Tibial nerve (tissue), 4 donors: ENCODE measurements around the gene RNF128. TPM values are rescaled to one million over a fixed set of nuclear protein-coding genes. Genes with fewer than 3 reads are reported as not detected.

Experiments
- DNase-seq, 2 donors: peaks; one replicate each; pipeline ENCODE4 v3.0.0-alpha.2; 2019; ENCODE audit warnings: low spot score in 2 of 2
- H3K27ac ChIP-seq, 4 donors: fragments of 200-600 bp; sonication (generic) in 3 of 4; one replicate each; pipeline ENCODE4 v1.5.1; 2017 to 2019; ENCODE audit warnings: mild to moderate bottlenecking in 1 of 4
- H3K27me3 ChIP-seq, 2 donors: fragments of 200-600 bp; sonication (generic) in 1 of 2; one replicate each; pipeline versions ENCODE4 v1.5.1 to v1.6.0; 2017 to 2019
- H3K36me3 ChIP-seq, 3 donors: fragments of 200-600 bp; sonication (generic); one replicate each; pipeline ENCODE4 v1.5.1; 2018 to 2019
- H3K4me1 ChIP-seq, 4 donors: fragments of 200-600 bp; sonication (generic) in 3 of 4; one replicate each; pipeline ENCODE4 v1.5.1; 2017 to 2019
- H3K4me3 ChIP-seq, 4 donors: fragments of 200-600 bp; sonication (generic) in 3 of 4; one replicate each; pipeline ENCODE4 v1.5.1; 2017 to 2019; ENCODE audit warnings: mild to moderate bottlenecking in 1 of 4, moderate library complexity in 1 of 4
- H3K9me3 ChIP-seq, 4 donors: fragments of 200-600 bp; sonication (generic) in 3 of 4; one replicate each; pipeline ENCODE4 v1.5.1; 2017 to 2019
- EP300 ChIP-seq, 2 donors: sonication (generic); formaldehyde crosslinking; IDR thresholded peaks; one replicate each; pipeline ENCODE4 v1.6.1; 2017; ENCODE audit warnings: antibody characterized with exemption in 2 of 2, mild to moderate bottlenecking in 1 of 2
- POLR2A ChIP-seq, 2 donors: fragments of 450-650 bp; IDR thresholded peaks; one replicate each; pipeline ENCODE4 v1.6.1; 2017; ENCODE audit warnings: antibody characterized with exemption in 2 of 2, mild to moderate bottlenecking in 2 of 2, moderate library complexity in 2 of 2
- WGBS, 2 donors: methylation state at CpG; one replicate each; pipeline ENCODE4 v1.1.5; 2018; 5-methylcytosine and 5-hydroxymethylcytosine counted together
- total RNA-seq, 4 donors: library from RNA; depleted of rRNA; stranded (reverse); fragments of >200 nt; gene quantifications; one replicate each; pipeline ENCODE4 v1.1.0, GENCODE V29; 2016
- TF ChIP-seq, protein P1 (sequence below), 5 experiments: fragments of 200-600 bp in 3 of 5; fragments of 450-650 bp in 2 of 5; sonication (generic) in 3 of 5; IDR thresholded peaks; one replicate each; pipeline ENCODE4 v1.5.1; 2016 to 2019; ENCODE audit warnings: antibody characterized with exemption in 5 of 5, mild to moderate bottlenecking in 3 of 5, moderate library complexity in 2 of 5

The RNF128 gene
- total RNA-seq, 4 donors from 2014 or later: 0.20 to 5.0 (median 1.1) TPM

- peaks cover 0 to 57% of the 10 kb centered on the region in 2 donors for H3K27me3 ChIP-seq
- H3K36me3 ChIP-seq: no peaks in the 10 kb centered on the region
- H3K27ac ChIP-seq: no peak overlapping the region
- no peak overlapping the region for H3K4me3 ChIP-seq
- WGBS, 2 donors: 69 to 87% methylated on average over 2 of the region's 2 CpGs
- H3K9me3 ChIP-seq: no peaks in the 10 kb centered on the region
- TF ChIP-seq, protein P1, sequence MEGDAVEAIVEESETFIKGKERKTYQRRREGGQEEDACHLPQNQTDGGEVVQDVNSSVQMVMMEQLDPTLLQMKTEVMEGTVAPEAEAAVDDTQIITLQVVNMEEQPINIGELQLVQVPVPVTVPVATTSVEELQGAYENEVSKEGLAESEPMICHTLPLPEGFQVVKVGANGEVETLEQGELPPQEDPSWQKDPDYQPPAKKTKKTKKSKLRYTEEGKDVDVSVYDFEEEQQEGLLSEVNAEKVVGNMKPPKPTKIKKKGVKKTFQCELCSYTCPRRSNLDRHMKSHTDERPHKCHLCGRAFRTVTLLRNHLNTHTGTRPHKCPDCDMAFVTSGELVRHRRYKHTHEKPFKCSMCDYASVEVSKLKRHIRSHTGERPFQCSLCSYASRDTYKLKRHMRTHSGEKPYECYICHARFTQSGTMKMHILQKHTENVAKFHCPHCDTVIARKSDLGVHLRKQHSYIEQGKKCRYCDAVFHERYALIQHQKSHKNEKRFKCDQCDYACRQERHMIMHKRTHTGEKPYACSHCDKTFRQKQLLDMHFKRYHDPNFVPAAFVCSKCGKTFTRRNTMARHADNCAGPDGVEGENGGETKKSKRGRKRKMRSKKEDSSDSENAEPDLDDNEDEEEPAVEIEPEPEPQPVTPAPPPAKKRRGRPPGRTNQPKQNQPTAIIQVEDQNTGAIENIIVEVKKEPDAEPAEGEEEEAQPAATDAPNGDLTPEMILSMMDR (IDR thresholded peaks at IDR 0.05): no peak
- TF ChIP-seq POLR2A (IDR thresholded peaks at IDR 0.05): no peak
- TF ChIP-seq EP300 (IDR thresholded peaks at IDR 0.05): no peak
- no peak for DNase-seq
- peaks cover 0 to 10% (median 0%) of the 10 kb centered on the region in 4 donors for H3K4me1 ChIP-seq
Observed at GRCh38 chrX:106728337-106728736, 1.8 kb downstream of the RNF128 start.

DNA sequence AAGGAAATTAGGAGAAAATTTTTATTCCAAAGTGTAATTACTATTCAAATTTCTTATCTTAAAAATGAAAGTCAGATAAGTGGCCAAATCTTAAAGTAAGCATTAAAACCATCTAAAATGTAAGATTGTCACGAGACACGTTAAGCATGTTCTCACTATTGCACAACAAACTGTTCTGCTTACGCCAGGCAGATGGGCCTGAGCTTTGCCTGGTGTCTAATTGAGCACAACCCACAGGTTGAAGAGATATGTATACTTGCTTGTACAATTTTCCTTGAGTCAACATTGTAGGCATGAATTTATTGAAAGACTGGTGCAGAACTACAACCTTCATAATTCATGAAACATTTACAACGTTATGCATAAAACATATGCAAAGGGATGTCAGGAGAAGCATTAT is 3.9 kb downstream of the RNF128 start:
- Histone ChIP-seq H3K27ac (no peak overlapping the region), H3K4me1 (peaks cover 0 to 10% (median 0%) of the 10 kb centered on the region in 4 donors), H3K36me3 (no peaks in the 10 kb centered on the region), H3K4me3 (no peak overlapping the region), H3K9me3 (no peaks in the 10 kb centered on the region), H3K27me3 (peaks cover 0 to 52% of the 10 kb centered on the region in 2 donors)
- no peak for DNase-seq
- TF ChIP-seq POLR2A (IDR thresholded peaks at IDR 0.05) (no peak), EP300 (IDR thresholded peaks at IDR 0.05) (no peak)
- TF ChIP-seq, protein P1 (IDR thresholded peaks at IDR 0.05): no peak
- WGBS, 2 donors: 68 to 86% methylated on average over 4 of the region's 4 CpGs

DNA sequence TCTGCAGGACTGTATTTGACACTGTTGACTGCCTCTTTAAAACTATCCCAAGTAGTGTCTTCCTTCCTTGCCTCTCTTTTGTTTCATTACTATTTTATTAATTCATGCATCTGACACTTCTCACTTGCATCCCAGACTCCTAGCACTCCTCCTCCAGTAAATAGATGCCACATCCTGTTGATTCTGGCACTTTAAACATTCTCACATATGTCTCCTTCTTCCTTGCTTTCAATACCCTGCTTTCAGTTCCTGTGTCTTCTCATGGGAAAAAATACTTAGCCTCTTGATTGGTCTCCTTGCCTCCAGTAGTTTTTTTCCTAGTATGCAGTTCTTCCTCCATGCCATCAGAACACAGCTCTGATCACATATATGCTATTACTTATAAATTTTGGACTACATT is 5.1 kb downstream of the RNF128 start:
- TF ChIP-seq EP300 (IDR thresholded peaks at IDR 0.05): no peak
- no peak for TF ChIP-seq POLR2A (IDR thresholded peaks at IDR 0.05)
- TF ChIP-seq, protein P1 (IDR thresholded peaks at IDR 0.05): no peak
- H3K4me3 ChIP-seq: no peak overlapping the region
- no peaks in the 10 kb centered on the region for H3K36me3 ChIP-seq
- peaks cover 0 to 43% of the 10 kb centered on the region in 2 donors for H3K27me3 ChIP-seq
- no peak for DNase-seq
- H3K9me3 ChIP-seq: no peaks in the 10 kb centered on the region
- no peak overlapping the region for H3K27ac ChIP-seq
- peaks cover 0 to 4% (median 0%) of the 10 kb centered on the region in 4 donors for H3K4me1 ChIP-seq

- DNase-seq: no peak
- WGBS, 2 donors: 51 to 74% methylated on average over 3 of the region's 3 CpGs
- no peak for TF ChIP-seq EP300 (IDR thresholded peaks at IDR 0.05)
- TF ChIP-seq, protein P1 (IDR thresholded peaks at IDR 0.05): no peak
- TF ChIP-seq POLR2A (IDR thresholded peaks at IDR 0.05): no peak
- Histone ChIP-seq H3K36me3 (no peaks in the 10 kb centered on the region), H3K4me3 (no peak overlapping the region), H3K27me3 (peaks cover 0 to 29% of the 10 kb centered on the region in 2 donors), H3K27ac (no peak overlapping the region), H3K4me1 (no peaks in the 10 kb centered on the region), H3K9me3 (no peaks in the 10 kb centered on the region)
Observed at GRCh38 chrX:106734827-106735226, 8.3 kb downstream of the RNF128 start.

DNA sequence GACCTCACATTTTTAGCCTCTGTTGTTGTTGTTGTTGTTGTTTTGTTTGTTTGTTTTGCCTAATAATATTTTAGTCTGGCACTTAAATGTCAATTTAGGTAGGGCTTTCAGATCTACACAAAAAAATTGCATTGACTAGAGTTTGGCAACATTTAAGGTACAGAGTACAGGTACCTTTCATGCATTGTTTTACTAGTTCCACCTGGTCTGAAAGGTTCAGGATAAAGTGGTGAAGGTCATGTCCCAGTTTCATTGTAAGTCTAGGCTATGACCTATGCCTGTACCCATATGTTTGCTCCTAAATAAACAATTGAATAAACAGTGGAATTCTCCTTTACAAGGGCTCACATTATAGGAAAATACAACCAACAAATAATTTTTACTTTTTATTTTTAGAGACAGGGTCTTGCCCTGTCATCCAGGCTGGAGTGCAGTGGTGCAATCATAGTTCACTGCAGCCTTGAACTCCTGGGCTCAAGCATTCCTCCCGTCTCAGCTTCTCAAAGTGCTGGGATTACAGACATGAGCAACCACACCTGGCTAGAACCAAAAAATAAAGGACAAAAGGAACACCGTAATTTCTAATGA is 13.8 kb downstream of the RNF128 start:
- peaks cover 0 to 17% of the 10 kb centered on the region in 2 donors for H3K27me3 ChIP-seq
- H3K4me1 ChIP-seq: no peaks in the 10 kb centered on the region
- H3K36me3 ChIP-seq: no peaks in the 10 kb centered on the region
- TF ChIP-seq POLR2A (IDR thresholded peaks at IDR 0.05): no peak
- TF ChIP-seq, protein P1 (IDR thresholded peaks at IDR 0.05): no peak
- TF ChIP-seq EP300 (IDR thresholded peaks at IDR 0.05): no peak
- H3K9me3 ChIP-seq: no peaks in the 10 kb centered on the region
- H3K4me3 ChIP-seq: no peak overlapping the region
- no peak for DNase-seq
- H3K27ac ChIP-seq: no peak overlapping the region
- WGBS, 2 donors: 69 to 76% methylated on average over 2 of the region's 2 CpGs
